ENCODE results near the gene SLC35G2. TPM values are rescaled to one million over a fixed set of nuclear protein-coding genes. Genes with fewer than 3 reads are reported as not detected.
"Not testable (repeated sequence)": the region's sequence is repeated elsewhere in the genome, so short reads cannot be mapped to it uniquely, and the experiment has no call there.

Gene SLC35G2
- 1 to 10 TPM in 10 of 12 donors, not detected in 2; 1.4 to 3.4 (median 2.3) TPM for polyA plus RNA-seq (ENCODE audit: insufficient read length in 12 of 12)
- long read RNA-seq, donor 1, partial matches to known transcripts: 0 of 3 reads
- long read RNA-seq, donor 1, other reads (novel, unspliced or antisense): 0 of 3 reads
- long read RNA-seq, donor 2, partial matches to known transcripts: 8 of 9 reads
- long read RNA-seq, donor 2, other reads (novel, unspliced or antisense): 0 of 9 reads
- long read RNA-seq, donor 3: 0 reads
- long read RNA-seq, donor 4, partial matches to known transcripts: 0 of 2 reads
- long read RNA-seq, donor 4, other reads (novel, unspliced or antisense): 0 of 2 reads
- long read RNA-seq, donor 5, partial matches to known transcripts: 0 of 1 reads
- long read RNA-seq, donor 5, other reads (novel, unspliced or antisense): 0 of 1 reads
- long read RNA-seq, donor 6: 0 reads
- long read RNA-seq, donor 7: 0 reads
- long read RNA-seq, donor 8: 0 reads
- long read RNA-seq, donor 9: 0 reads
- long read RNA-seq, donor 10, partial matches to known transcripts: 0 of 1 reads
- long read RNA-seq, donor 10, other reads (novel, unspliced or antisense): 0 of 1 reads
- long read RNA-seq, donor 11, partial matches to known transcripts: 0 of 1 reads
- long read RNA-seq, donor 11, other reads (novel, unspliced or antisense): 0 of 1 reads

GRCh38 chr3:136818769-136819391 is at the start of gene SLC35G2:
SLC35G2 (plus strand) TSS chr3:136819126; CDS start chr3:136854461, 35,335 bp downstream.
- peak; percentile 51 for DNase-seq

- DNase-seq: no peak
Measured at GRCh38 chr3:136772709-136773108, 46.2 kb upstream of the SLC35G2 start.

- no peak for DNase-seq
Measured at GRCh38 chr3:136778865-136779264, 40.1 kb upstream of the SLC35G2 start.

GRCh38 chr3:136780741-136781140 is 38.2 kb upstream of the SLC35G2 start:
- no peak for DNase-seq

- no peak for DNase-seq
Measured at GRCh38 chr3:136783708-136784191, 35.2 kb upstream of the SLC35G2 start.

- no peak for DNase-seq
Measured at GRCh38 chr3:136787349-136787748, 31.6 kb upstream of the SLC35G2 start.

GRCh38 chr3:136788154-136788553 is 30.8 kb upstream of the SLC35G2 start:
- no peak for DNase-seq

- no peak for DNase-seq
Measured at GRCh38 chr3:136789976-136790375, 28.9 kb upstream of the SLC35G2 start.

- no peak for DNase-seq
Measured at GRCh38 chr3:136790786-136791185, 28.1 kb upstream of the SLC35G2 start.

GRCh38 chr3:136792556-136793330 is 26.2 kb upstream of the SLC35G2 start:
- no peak for DNase-seq

- not testable (repeated sequence) for DNase-seq
Measured at GRCh38 chr3:136801146-136801545, 17.8 kb upstream of the SLC35G2 start.

GRCh38 chr3:136802481-136802996 is 16.4 kb upstream of the SLC35G2 start:
- DNase-seq: peak; percentile 11

GRCh38 chr3:136804141-136804540 is 14.8 kb upstream of the SLC35G2 start:
- no peak for DNase-seq

GRCh38 chr3:136804813-136805212 is 14.1 kb upstream of the SLC35G2 start:
- DNase-seq: no peak

GRCh38 chr3:136805795-136806194 is 13.1 kb upstream of the SLC35G2 start:
- no peak for DNase-seq

- DNase-seq: no peak
Measured at GRCh38 chr3:136811701-136812100, 7.2 kb upstream of the SLC35G2 start.

- no peak for DNase-seq
Measured at GRCh38 chr3:136817448-136817847, 1.5 kb upstream of the SLC35G2 start.

- peak; percentile 12 for DNase-seq
Measured at GRCh38 chr3:136818191-136818768, 646 bp upstream of the SLC35G2 start.

- no peak for DNase-seq
Measured at GRCh38 chr3:136819392-136819730, 435 bp downstream of the SLC35G2 start.

GRCh38 chr3:136819731-136820679 is 1.1 kb downstream of the SLC35G2 start:
- DNase-seq: peak; percentile 43

Data from muscle of arm (tissue), 14 donors.